HCT116 (cell line): ENCODE results near the gene EGFR. TPM values are rescaled to one million over a fixed set of nuclear protein-coding genes. Genes with fewer than 3 reads are reported as not detected.

Experiments
- ATAC-seq: fragments of 200-7000 bp; cut with Tn5 transposase; 2 replicates; pipeline ENCODE4 v1.9.1; 2020; ENCODE audit warnings: mild to moderate bottlenecking, moderate library complexity
- BruUV-seq: library from RNA; stranded (reverse); fragments of 400-500 nt; replicated peaks from 2 replicates; lab custom pipeline; 2021; lab: Mats Ljungman, UMichigan
- CTCF ChIA-PET: fragments of 300-600 bp; sonication (Branson Sonifier 250); formaldehyde crosslinking; loops from one replicate; lab custom pipeline; 2021; ENCODE audit warnings: antibody characterized with exemption; lab: Charles Lee
- POLR2A ChIA-PET: fragments of 300-600, 350-600 bp; sonication (Branson Sonifier 250); formaldehyde crosslinking; loops from one replicate; lab custom pipeline; 2021; ENCODE audit warnings: antibody characterized with exemption; lab: Charles Lee
- RAD21 ChIA-PET, 2 experiments: fragments of 300-600 bp; sonication (Branson Sonifier 250); formaldehyde crosslinking; loops; one replicate each; lab custom pipeline; 2023; ENCODE audit warnings: low total read pairs in 2 of 2; ENCODE audit not compliant: uncharacterized antibody in 2 of 2, unreplicated experiment in 2 of 2, low non-redundant PET in 1 of 2; lab: Charles Lee
- DNase-seq: peaks from one replicate; pipeline ENCODE4 v3.0.0-alpha.2; 2010; ENCODE audit warnings: low read depth, low spot score
- H2AFZ ChIP-seq: fragments of 200-600 bp; shearing (Covaris generic), sonication (generic); 2 replicates; pipeline ENCODE4 v1.6.1; 2017; ENCODE audit warnings: low read depth, mixed run types, mixed read lengths, antibody characterized with exemption, low read length; ENCODE audit not compliant: poor library complexity, severe bottlenecking
- H3K27ac ChIP-seq: 2 replicates; pipeline ENCODE4 v1.5.1; 2012; ENCODE audit warnings: low read depth, low read length
- H3K27me3 ChIP-seq: fragments of 200-600 bp; sonication (generic); 2 replicates; pipeline ENCODE4 v1.6.1; 2016; ENCODE audit warnings: mixed run types, low read length, mixed read lengths; ENCODE audit not compliant: insufficient read depth
- H3K36me3 ChIP-seq, 2 experiments: fragments of 200-500 bp in 1 of 2; fragments of 200-600 bp in 1 of 2; sonication (Bioruptor generic) in 1 of 2; sonication (generic) in 1 of 2; 2 replicates each; pipeline versions ENCODE4 v1.5.1 to v1.6.1; 2014 to 2016; ENCODE audit warnings: low read length in 2 of 2, inconsistent platforms in 1 of 2, mixed read lengths in 1 of 2, mixed run types in 1 of 2; ENCODE audit not compliant: insufficient read depth in 2 of 2, control insufficient read depth in 1 of 2
- H3K4me1 ChIP-seq, 2 experiments: fragments of 200-600 bp in 1 of 2; sonication (generic) in 1 of 2; 2 replicates each; pipeline versions ENCODE4 v1.5.1 to v1.6.1; 2012 to 2017; ENCODE audit warnings: low read length in 2 of 2, inconsistent platforms in 1 of 2, mild to moderate bottlenecking in 1 of 2, mixed read lengths in 1 of 2, mixed run types in 1 of 2, moderate library complexity in 1 of 2; ENCODE audit not compliant: insufficient read depth in 2 of 2, control insufficient read depth in 1 of 2
- H3K4me2 ChIP-seq: fragments of 200-600 bp; sonication (generic); 2 replicates; pipeline ENCODE4 v1.6.1; 2017; ENCODE audit warnings: mixed run types, low read length, mixed read lengths
- H3K4me3 ChIP-seq, 2 experiments: fragments of 200-600 bp in 1 of 2; sonication (generic) in 1 of 2; replicated peaks in 1 of 2; 2 replicates each; pipeline ENCODE4 v1.5.1; 2011 to 2016; ENCODE audit warnings: low read length in 2 of 2, control low read depth in 1 of 2, low read depth in 1 of 2, mild to moderate bottlenecking in 1 of 2, mixed read lengths in 1 of 2, mixed run types in 1 of 2
- H3K79me2 ChIP-seq: fragments of 200-600 bp; sonication (generic); 2 replicates; pipeline ENCODE4 v1.6.1; 2017; ENCODE audit warnings: mild to moderate bottlenecking, mixed run types, low read length, moderate library complexity, mixed read lengths; ENCODE audit not compliant: insufficient read depth
- H3K9ac ChIP-seq: fragments of 200-600 bp; sonication (generic); 2 replicates; pipeline ENCODE4 v1.6.1; 2016; ENCODE audit warnings: low read length, mixed read lengths
- H3K9me2 ChIP-seq: fragments of 200-600 bp; sonication (generic), shearing (Covaris generic); 2 replicates; pipeline ENCODE4 v1.6.1; 2017; ENCODE audit warnings: mixed run types, mild to moderate bottlenecking, moderate library complexity; ENCODE audit not compliant: insufficient read depth
- H3K9me3 ChIP-seq, 2 experiments: fragments of 200-500 bp in 1 of 2; fragments of 200-600 bp in 1 of 2; sonication (Bioruptor generic) in 1 of 2; sonication (generic) in 1 of 2; 2 replicates each; pipeline ENCODE4 v1.6.1; 2014 to 2017; ENCODE audit warnings: low read length in 2 of 2, mixed read lengths in 2 of 2, inconsistent platforms in 1 of 2, low read depth in 1 of 2, mild to moderate bottlenecking in 1 of 2, mixed run types in 1 of 2, moderate library complexity in 1 of 2; ENCODE audit not compliant: control insufficient read depth in 1 of 2, insufficient read depth in 1 of 2
- H4K20me1 ChIP-seq: fragments of 200-600 bp; sonication (generic), shearing (Covaris generic); 2 replicates; pipeline ENCODE4 v1.6.1; 2017; ENCODE audit warnings: mixed run types, mild to moderate bottlenecking, moderate library complexity; ENCODE audit not compliant: insufficient read depth
- CBX3 ChIP-seq: IDR thresholded peaks from 2 replicates; pipeline ENCODE4 v1.6.1; 2012; ENCODE audit warnings: low read depth
- EGR1 ChIP-seq: IDR thresholded peaks from 2 replicates; pipeline ENCODE4 v1.6.1; 2012; ENCODE audit warnings: low read depth
- EZH2 ChIP-seq: fragments of 200-600 bp; sonication (generic); IDR thresholded peaks from 2 replicates; pipeline ENCODE4 v1.6.1; 2017; ENCODE audit warnings: antibody characterized with exemption, mixed run types
- EZH2phosphoT487 ChIP-seq: fragments of 200-600 bp; IDR thresholded peaks from 2 replicates; pipeline ENCODE4 v1.6.1; 2018; ENCODE audit warnings: antibody characterized with exemption, borderline replicate concordance
- FOSL1 ChIP-seq: IDR thresholded peaks from 2 replicates; pipeline ENCODE4 v1.6.1; 2012; ENCODE audit warnings: low read depth
- JUND ChIP-seq: IDR thresholded peaks from 2 replicates; pipeline ENCODE4 v1.6.1; 2012
- POLR2A ChIP-seq: IDR thresholded peaks from 2 replicates; pipeline ENCODE4 v1.7.0; 2011; ENCODE audit warnings: borderline replicate concordance; ENCODE audit not compliant: insufficient read depth, insufficient read length; ENCODE audit errors: extremely low read depth
- SP1 ChIP-seq: IDR thresholded peaks from 2 replicates; pipeline ENCODE4 v1.6.1; 2012; ENCODE audit warnings: low read depth
- SRF ChIP-seq: IDR thresholded peaks from 2 replicates; pipeline ENCODE4 v1.6.1; 2012; ENCODE audit warnings: low read depth
- intact Hi-C: fragments of 100-400 bp; cut with micrococcal nuclease; formaldehyde crosslinking; loops from 2 replicates; pipeline ENCODE4 v1.10.0; 2022
- total RNA-seq: library from RNA; stranded (reverse); gene quantifications from one replicate; pipeline ENCODE4 v1.2.1, GENCODE V29; 2021; ENCODE audit not compliant: unreplicated experiment
- TF ChIP-seq, protein P1 (sequence below): IDR thresholded peaks from 2 replicates; pipeline ENCODE4 v1.6.1; 2012

The EGFR gene
- total RNA-seq, 1 experiment from 2014 or later: 71.5 TPM

- ChIA-PET RAD21 (no interaction called here), CTCF (no interaction called here), POLR2A (no interaction called here)
- intact Hi-C loops: no loop called here
- H3K9me2 ChIP-seq: no peaks in the 10 kb centered on the region
- DNase-seq (no peak), ATAC-seq (no peak)
- H3K4me3 ChIP-seq: no peak overlapping the region
- no peak overlapping the region for H3K9ac ChIP-seq
- no peaks in the 10 kb centered on the region for H3K36me3 ChIP-seq
- TF ChIP-seq JUND (no peak), SP1 (no peak), CBX3 (no peak), FOSL1 (no peak), POLR2A (no peak), EZH2 (no peak), EGR1 (no peak), SRF (no peak)
- TF ChIP-seq, protein P1, sequence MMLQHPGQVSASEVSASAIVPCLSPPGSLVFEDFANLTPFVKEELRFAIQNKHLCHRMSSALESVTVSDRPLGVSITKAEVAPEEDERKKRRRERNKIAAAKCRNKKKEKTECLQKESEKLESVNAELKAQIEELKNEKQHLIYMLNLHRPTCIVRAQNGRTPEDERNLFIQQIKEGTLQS: no peak
- no peaks in the 10 kb centered on the region for H3K9me3 ChIP-seq
- H4K20me1 ChIP-seq: no peaks in the 10 kb centered on the region
- no peak overlapping the region for H2AFZ ChIP-seq
- H3K27me3 ChIP-seq: peaks cover 7% of the 10 kb centered on the region; the same call in 1 of the 2 replicates
- BruUV-seq: no TSS peak
- no peaks in the 10 kb centered on the region for H3K79me2 ChIP-seq
- no peak overlapping the region for H3K4me2 ChIP-seq
- H3K4me1 ChIP-seq: no peaks in the 10 kb centered on the region
- no peak overlapping the region for H3K27ac ChIP-seq
Observed at GRCh38 chr7:55235115-55235514, 216.3 kb downstream of the EGFR start.

GRCh38 chr7:55235801-55236200 is 217.0 kb downstream of the EGFR start:
- no peak overlapping the region for H3K4me2 ChIP-seq
- ChIA-PET CTCF (no interaction called here), POLR2A (no interaction called here), RAD21 (no interaction called here)
- no peaks in the 10 kb centered on the region for H3K4me1 ChIP-seq
- no peaks in the 10 kb centered on the region for H4K20me1 ChIP-seq
- no peak overlapping the region for H3K27ac ChIP-seq
- H3K27me3 ChIP-seq: peaks cover 7% of the 10 kb centered on the region; the same call in 1 of the 2 replicates
- no peaks in the 10 kb centered on the region for H3K9me2 ChIP-seq
- no peak for DNase-seq
- no peak overlapping the region for H3K4me3 ChIP-seq
- H3K79me2 ChIP-seq: no peaks in the 10 kb centered on the region
- no peak for ATAC-seq
- H3K9ac ChIP-seq: no peak overlapping the region
- H2AFZ ChIP-seq: no peak overlapping the region
- TF ChIP-seq EZH2phosphoT487 (no peak), JUND (no peak)
- no peaks in the 10 kb centered on the region for H3K36me3 ChIP-seq
- H3K9me3 ChIP-seq: no peaks in the 10 kb centered on the region
- intact Hi-C loops: no loop called here
- no TSS peak for BruUV-seq
